Suprapubic skin (tissue), 4 donors: ENCODE data around the gene PCDH15.

Experiments
- EP300 ChIP-seq: sonication (generic); formaldehyde crosslinking; IDR thresholded peaks from one replicate; pipeline ENCODE4 v1.6.1; 2017; ENCODE audit warnings: antibody characterized with exemption
- POLR2A ChIP-seq, 2 donors: fragments of 450-650 bp; IDR thresholded peaks; one replicate each; pipeline ENCODE4 v1.6.1; 2017; ENCODE audit warnings: antibody characterized with exemption in 2 of 2, mild to moderate bottlenecking in 2 of 2, moderate library complexity in 2 of 2
- POLR2AphosphoS5 ChIP-seq, 3 donors: sonication (generic); formaldehyde crosslinking; IDR thresholded peaks; one replicate each; pipeline ENCODE4 v1.6.1; 2017; ENCODE audit warnings: antibody characterized with exemption in 3 of 3
- TF ChIP-seq, protein P1 (sequence below), 2 donors: fragments of 200-600 bp in 1 of 2; fragments of 450-650 bp in 1 of 2; sonication (generic) in 1 of 2; IDR thresholded peaks; one replicate each; pipeline ENCODE4 v1.5.1; 2016 to 2019; ENCODE audit warnings: antibody characterized with exemption in 2 of 2, mild to moderate bottlenecking in 1 of 2, moderate library complexity in 1 of 2

GRCh38 chr10:54559498-54559897, 241.5 kb downstream of the PCDH15 start:
- TF ChIP-seq POLR2A (IDR thresholded peaks at IDR 0.05) (no peak), EP300 (no peak), POLR2AphosphoS5 (IDR thresholded peaks at IDR 0.05) (no peak)
- TF ChIP-seq, protein P1, sequence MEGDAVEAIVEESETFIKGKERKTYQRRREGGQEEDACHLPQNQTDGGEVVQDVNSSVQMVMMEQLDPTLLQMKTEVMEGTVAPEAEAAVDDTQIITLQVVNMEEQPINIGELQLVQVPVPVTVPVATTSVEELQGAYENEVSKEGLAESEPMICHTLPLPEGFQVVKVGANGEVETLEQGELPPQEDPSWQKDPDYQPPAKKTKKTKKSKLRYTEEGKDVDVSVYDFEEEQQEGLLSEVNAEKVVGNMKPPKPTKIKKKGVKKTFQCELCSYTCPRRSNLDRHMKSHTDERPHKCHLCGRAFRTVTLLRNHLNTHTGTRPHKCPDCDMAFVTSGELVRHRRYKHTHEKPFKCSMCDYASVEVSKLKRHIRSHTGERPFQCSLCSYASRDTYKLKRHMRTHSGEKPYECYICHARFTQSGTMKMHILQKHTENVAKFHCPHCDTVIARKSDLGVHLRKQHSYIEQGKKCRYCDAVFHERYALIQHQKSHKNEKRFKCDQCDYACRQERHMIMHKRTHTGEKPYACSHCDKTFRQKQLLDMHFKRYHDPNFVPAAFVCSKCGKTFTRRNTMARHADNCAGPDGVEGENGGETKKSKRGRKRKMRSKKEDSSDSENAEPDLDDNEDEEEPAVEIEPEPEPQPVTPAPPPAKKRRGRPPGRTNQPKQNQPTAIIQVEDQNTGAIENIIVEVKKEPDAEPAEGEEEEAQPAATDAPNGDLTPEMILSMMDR (IDR thresholded peaks at IDR 0.05), result no peak
